GM18951 (cell line): ENCODE measurements around the gene CD1E.

Source experiments
- POLR2A ChIP-seq: IDR thresholded peaks from 4 replicates; pipeline ENCODE4 v1.6.1; 2011; ENCODE audit warnings: mild to moderate bottlenecking; ENCODE audit not compliant: insufficient read length, insufficient read depth; ENCODE audit errors: extremely low read depth
- in situ Hi-C: fragments of 300-500 bp; cut with MboI; formaldehyde crosslinking; loops from one replicate; pipeline ENCODE4 v1.12.0; 2022; ENCODE audit warnings: low sequenced_read_pairs, mixed read lengths, inconsistent platforms; ENCODE audit not compliant: unreplicated experiment

CD1E gene

GRCh38 chr1:158390331-158390730, 36.6 kb downstream of the CD1E start:
- in situ Hi-C loops = no loop called here
- TF ChIP-seq POLR2A = no peak

- TF ChIP-seq POLR2A = no peak
- in situ Hi-C loops = no loop called here
Measured at GRCh38 chr1:158391099-158391498, 37.4 kb downstream of the CD1E start.

GRCh38 chr1:158393476-158393875, 39.8 kb downstream of the CD1E start:
- TF ChIP-seq POLR2A = no peak
- in situ Hi-C loops = no loop called here

- in situ Hi-C loops = no loop called here
- TF ChIP-seq POLR2A = no peak
Measured at GRCh38 chr1:158396646-158397045, 43.0 kb downstream of the CD1E start.

- no peak for TF ChIP-seq POLR2A
- in situ Hi-C loops = no loop called here
Measured at GRCh38 chr1:158398818-158399514, 45.3 kb downstream of the CD1E start, which contains the start of gene OR10T2. TSS of gene OR10T2 (minus strand) at chr1:158399466. CDS start at chr1:158399466, 0 bp downstream.

GRCh38 chr1:158400871-158401270, 47.2 kb downstream of the CD1E start:
- no peak for TF ChIP-seq POLR2A
- in situ Hi-C loops = no loop called here

GRCh38 chr1:158407092-158407491, 53.4 kb downstream of the CD1E start:
- in situ Hi-C loops = no loop called here

More at GRCh38 chr1:158407092-158407491, 53.4 kb downstream of the CD1E start:
- TF ChIP-seq POLR2A = no peak
